IMR-90 (cell line): Measurements from ENCODE around the gene MCTP1. TPM values are rescaled to one million over a fixed set of nuclear protein-coding genes. Genes with fewer than 3 reads are reported as not detected.

Source experiments
- ATAC-seq: fragments of 200-7000 bp; cut with Tn5 transposase; 2 replicates; pipeline ENCODE4 v1.9.1; 2020; ENCODE audit warnings: low read depth, mild to moderate bottlenecking, moderate library complexity
- BruUV-seq: library from RNA; stranded (reverse); fragments of 400-500 nt; replicated peaks from 2 replicates; lab custom pipeline; 2021; lab: Mats Ljungman, UMichigan
- CTCF ChIA-PET: fragments of 300-600 bp; formaldehyde crosslinking; extraction: SDS; loops from one replicate; lab custom pipeline; 2021; ENCODE audit warnings: antibody characterized with exemption; lab: Yijun Ruan, JAX
- POLR2A ChIA-PET: fragments of 300-600 bp; sonication (Branson Sonifier 250); formaldehyde crosslinking; loops from one replicate; lab custom pipeline; 2022; ENCODE audit warnings: antibody characterized with exemption; ENCODE audit not compliant: unreplicated experiment; lab: Charles Lee
- DNase-seq: peaks from one replicate; pipeline ENCODE4 v3.0.0; 2013
- H2AFZ ChIP-seq: replicated peaks from 2 replicates; pipeline ENCODE3; 2013; ENCODE audit warnings: low read length, mild to moderate bottlenecking; ENCODE audit not compliant: poor library complexity
- H2AK5ac ChIP-seq: 2 replicates; pipeline ENCODE4 v1.6.1; 2013; ENCODE audit warnings: low read depth, low read length, inconsistent platforms
- H2AK9ac ChIP-seq: replicated peaks from 2 replicates; pipeline ENCODE3; 2013; ENCODE audit warnings: mild to moderate bottlenecking, low read depth, low read length, moderate library complexity; ENCODE audit not compliant: poor library complexity
- H2BK120ac ChIP-seq: 2 replicates; pipeline ENCODE4 v1.6.1; 2013; ENCODE audit warnings: low read depth, low read length, inconsistent platforms
- H2BK15ac ChIP-seq: 3 replicates; pipeline ENCODE4 v1.6.1; 2013; ENCODE audit warnings: low read depth, low read length, inconsistent platforms
- H2BK20ac ChIP-seq: 2 replicates; pipeline ENCODE4 v1.6.1; 2013; ENCODE audit warnings: low read depth, mild to moderate bottlenecking, inconsistent platforms, low read length, moderate library complexity
- H2BK5ac ChIP-seq: 2 replicates; pipeline ENCODE4 v1.6.1; 2013; ENCODE audit warnings: mild to moderate bottlenecking, low read depth, low read length, inconsistent platforms; ENCODE audit not compliant: poor library complexity, severe bottlenecking
- H3K14ac ChIP-seq: replicated peaks from 2 replicates; pipeline ENCODE4 v1.6.1; 2013; ENCODE audit warnings: low read depth, low read length, inconsistent platforms
- H3K18ac ChIP-seq: 2 replicates; pipeline ENCODE4 v1.6.1; 2013; ENCODE audit warnings: low read depth, low read length, control low read depth
- H3K23ac ChIP-seq: 2 replicates; pipeline ENCODE4 v1.6.1; 2013; ENCODE audit warnings: low read depth, low read length, inconsistent platforms
- H3K27ac ChIP-seq: 2 replicates; pipeline ENCODE4 v1.5.1; 2013; ENCODE audit warnings: mild to moderate bottlenecking, control low read depth, low read length; ENCODE audit not compliant: insufficient read depth
- H3K27me3 ChIP-seq: 2 replicates; pipeline ENCODE4 v1.6.1; 2013; ENCODE audit warnings: low read length; ENCODE audit not compliant: control insufficient read depth, insufficient read depth
- H3K36me3 ChIP-seq: 2 replicates; pipeline ENCODE4 v1.6.1; 2013; ENCODE audit warnings: low read length, mixed read lengths; ENCODE audit not compliant: control insufficient read depth, insufficient read depth
- H3K4ac ChIP-seq: 2 replicates; pipeline ENCODE4 v1.6.1; 2013; ENCODE audit warnings: low read depth, low read length, inconsistent platforms
- H3K4me1 ChIP-seq: 2 replicates; pipeline ENCODE4 v1.6.1; 2013; ENCODE audit warnings: low read length, mixed read lengths; ENCODE audit not compliant: control insufficient read depth, insufficient read depth
- H3K4me2 ChIP-seq: 2 replicates; pipeline ENCODE4 v1.6.1; 2013; ENCODE audit warnings: low read depth, mild to moderate bottlenecking, control low read depth, low read length, moderate library complexity
- H3K4me3 ChIP-seq: 2 replicates; pipeline ENCODE4 v1.5.1; 2013; ENCODE audit warnings: low read depth, mild to moderate bottlenecking, control low read depth, low read length, moderate library complexity; ENCODE audit not compliant: insufficient read depth
- H3K56ac ChIP-seq: 2 replicates; pipeline ENCODE4 v1.6.1; 2013; ENCODE audit warnings: low read length, inconsistent platforms; ENCODE audit not compliant: insufficient read depth; ENCODE audit errors: extremely low read depth
- H3K79me1 ChIP-seq, 2 experiments: 2 replicates each; pipeline ENCODE4 v1.6.1; 2013; ENCODE audit warnings: low read length in 2 of 2, inconsistent platforms in 1 of 2, low read depth in 1 of 2
- H3K9ac ChIP-seq: 2 replicates; pipeline ENCODE4 v1.6.1; 2013; ENCODE audit warnings: low read depth, low read length, control low read depth
- H3K9me1 ChIP-seq: 2 replicates; pipeline ENCODE4 v1.6.1; 2013; ENCODE audit warnings: low read length, inconsistent platforms; ENCODE audit not compliant: insufficient read depth
- H3K9me3 ChIP-seq: 2 replicates; pipeline ENCODE4 v1.6.1; 2013; ENCODE audit warnings: low read length; ENCODE audit not compliant: control insufficient read depth, insufficient read depth
- H4K20me1 ChIP-seq: 2 replicates; pipeline ENCODE4 v1.6.1; 2013; ENCODE audit warnings: low read length, inconsistent platforms; ENCODE audit not compliant: insufficient read depth
- H4K5ac ChIP-seq: 2 replicates; pipeline ENCODE4 v1.6.1; 2013; ENCODE audit warnings: mild to moderate bottlenecking, low read depth, low read length, control low read depth
- H4K8ac ChIP-seq, 2 experiments: 2 replicates each; pipeline ENCODE4 v1.6.1; 2013; ENCODE audit warnings: low read depth in 2 of 2, low read length in 2 of 2, control low read depth in 1 of 2, inconsistent platforms in 1 of 2
- H4K91ac ChIP-seq: 2 replicates; pipeline ENCODE4 v1.6.1; 2013; ENCODE audit warnings: low read depth, low read length, inconsistent platforms; ENCODE audit not compliant: insufficient read depth
- BHLHE40 ChIP-seq: fragments of 150-350 bp; IDR thresholded peaks from 2 replicates; pipeline ENCODE4 v1.6.1; 2016; ENCODE audit warnings: mild to moderate bottlenecking, low read depth, low read length
- CEBPB ChIP-seq: IDR thresholded peaks from 2 replicates; pipeline ENCODE4 v1.6.1; 2012; ENCODE audit warnings: low read depth, low read length, improper control_type of control experiment
- CHD1 ChIP-seq: IDR thresholded peaks from 2 replicates; pipeline ENCODE4 v1.6.1; 2012; ENCODE audit warnings: low read depth, low read length, improper control_type of control experiment
- CTCF ChIP-seq: conservative IDR thresholded peaks from 2 replicates; pipeline ENCODE4 v1.5.1; 2012; ENCODE audit warnings: mild to moderate bottlenecking, low read depth, low read length, improper control_type of control experiment
- ELK1 ChIP-seq: fragments of 150-350 bp; IDR thresholded peaks from 2 replicates; pipeline ENCODE4 v1.6.1; 2016; ENCODE audit warnings: low read depth, mild to moderate bottlenecking, low read length, moderate library complexity, borderline replicate concordance
- FOS ChIP-seq: fragments of 150-350 bp; IDR thresholded peaks from 2 replicates; pipeline ENCODE4 v1.6.1; 2016; ENCODE audit warnings: low read depth, low read length
- MAFK ChIP-seq: IDR thresholded peaks from 2 replicates; pipeline ENCODE4 v1.6.1; 2012; ENCODE audit warnings: low read depth, low read length, improper control_type of control experiment
- MAZ ChIP-seq: IDR thresholded peaks from 2 replicates; pipeline ENCODE4 v1.6.1; 2012; ENCODE audit warnings: low read depth, mild to moderate bottlenecking, low read length, improper control_type of control experiment, moderate library complexity, borderline replicate concordance
- MXI1 ChIP-seq: IDR thresholded peaks from 2 replicates; pipeline ENCODE4 v1.6.1; 2012; ENCODE audit warnings: low read depth, mild to moderate bottlenecking, low read length, moderate library complexity, borderline replicate concordance
- NFE2L2 ChIP-seq: fragments of 150-350 bp; IDR thresholded peaks from 2 replicates; pipeline ENCODE4 v1.6.1; 2016; ENCODE audit warnings: low read depth, mild to moderate bottlenecking, low read length
- POLR2A ChIP-seq: IDR thresholded peaks from 2 replicates; pipeline ENCODE4 v1.6.1; 2012; ENCODE audit warnings: mild to moderate bottlenecking, low read depth, low read length
- RAD21 ChIP-seq: IDR thresholded peaks from 2 replicates; pipeline ENCODE4 v1.6.1; 2012; ENCODE audit warnings: low read length, improper control_type of control experiment
- RCOR1 ChIP-seq: IDR thresholded peaks from 2 replicates; pipeline ENCODE4 v1.6.1; 2012; ENCODE audit warnings: mild to moderate bottlenecking, low read length, improper control_type of control experiment; ENCODE audit not compliant: insufficient replicate concordance
- RFX5 ChIP-seq: IDR thresholded peaks from 2 replicates; pipeline ENCODE4 v1.8.0; 2012; ENCODE audit warnings: low read depth, mild to moderate bottlenecking, low read length, moderate library complexity
- SMC3 ChIP-seq: fragments of 150-350 bp; IDR thresholded peaks from 2 replicates; pipeline ENCODE4 v1.6.1; 2016; ENCODE audit warnings: low read depth, mild to moderate bottlenecking, antibody characterized with exemption, low read length, moderate library complexity
- USF2 ChIP-seq: fragments of 150-350 bp; IDR thresholded peaks from 2 replicates; pipeline ENCODE4 v1.6.1; 2017; ENCODE audit warnings: mild to moderate bottlenecking, antibody characterized with exemption, low read length, low read depth
- whole genome bisulfite sequencing, 2 experiments: methylation state at CpG; one replicate each; pipeline versions ENCODE4 v1.1.5 to v1.1.7; 2013; ENCODE audit warnings: missing lambda C conversion rate in 2 of 2; ENCODE audit not compliant: insufficient read length in 1 of 2; ENCODE audit errors: extremely low coverage in 2 of 2; 5-methylcytosine and 5-hydroxymethylcytosine counted together
- dilution Hi-C: fragments of 300-500 bp; cut with HindIII; formaldehyde crosslinking; loops from one replicate; pipeline ENCODE4 v1.14.3; 2018; ENCODE audit warnings: low sequenced_read_pairs; ENCODE audit not compliant: unreplicated experiment
- in situ Hi-C: fragments of 300-500 bp; cut with MboI; formaldehyde crosslinking; loops from 3 replicates; pipeline ENCODE4 v1.14.3; 2019; ENCODE audit warnings: low sequenced_read_pairs, inconsistent platforms, mixed read lengths
- intact Hi-C: fragments of 100-400 bp; cut with micrococcal nuclease; formaldehyde crosslinking; loops from 2 replicates; pipeline ENCODE4 v1.10.0; 2022
- polyA plus RNA-seq, 3 experiments: library from polyadenylated mRNA; depleted of rRNA; stranded (reverse); fragments of >200 nt; gene quantifications; 2 replicates each; pipeline ENCODE4 v1.2.3, GENCODE V29; 2012; ENCODE audit warnings: low replicate concordance in 1 of 3
- total RNA-seq: library from RNA; depleted of rRNA; stranded (reverse); fragments of >200 nt; gene quantifications from 2 replicates; pipeline ENCODE4 v1.2.3, GENCODE V29; 2012

The MCTP1 gene
- total and polyA plus RNA-seq, 2 of the 4 experiments (the other 2 are of a cell fraction) = 0.21 TPM; not detected in 1

- BruUV-seq = no TSS peak
- H4K5ac ChIP-seq = no peak overlapping the region
- H3K27me3 ChIP-seq = 0 out of 2 replicates have a peak, but pooled peaks cover 1% of the 10 kb centered on the region
- no peak overlapping the region for H4K8ac ChIP-seq
- dilution Hi-C loops = no loop called here
- H3K14ac ChIP-seq = no peak overlapping the region
- WGBS, 2 experiments = no CpG with 5 or more reads among the region's 4 CpGs
- no peak for DNase-seq
- no peak overlapping the region for H2BK20ac ChIP-seq
- H2BK5ac ChIP-seq = no peak overlapping the region
- H3K56ac ChIP-seq = no peak overlapping the region
- no peaks in the 10 kb centered on the region for H3K36me3 ChIP-seq
- no peak overlapping the region for H2AFZ ChIP-seq
- no peak overlapping the region for H3K4me2 ChIP-seq
- H3K4me3 ChIP-seq = no peak overlapping the region
- H3K4ac ChIP-seq = no peak overlapping the region
- H3K79me1 ChIP-seq = no peaks in the 10 kb centered on the region
- H3K23ac ChIP-seq = no peak overlapping the region
- H3K4me1 ChIP-seq = no peaks in the 10 kb centered on the region
- no peak overlapping the region for H2BK120ac ChIP-seq
- H4K91ac ChIP-seq = no peak overlapping the region
- TF ChIP-seq MXI1 (no peak), FOS (no peak), RFX5 (no peak), BHLHE40 (no peak), NFE2L2 (no peak), ELK1 (no peak), USF2 (no peak), CHD1 (no peak), CTCF (no peak), RCOR1 (no peak), RAD21 (no peak), SMC3 (no peak), CEBPB (no peak), MAZ (no peak), MAFK (no peak), POLR2A (no peak)
- in situ Hi-C loops = no loop called here
- H3K18ac ChIP-seq = no peak overlapping the region
- no peak overlapping the region for H2AK5ac ChIP-seq
- H4K20me1 ChIP-seq = no peaks in the 10 kb centered on the region
- CTCF ChIA-PET = interaction anchor here (1.0 kb wide), 1 partner anchor 9 kb away, joined by 3 read pairs; no protein-coding TSS in a partner anchor
- POLR2A ChIA-PET = no interaction called here
- H2AK9ac ChIP-seq = no peak overlapping the region
- no peaks in the 10 kb centered on the region for H3K9me3 ChIP-seq
- no peak for ATAC-seq
- intact Hi-C loops = no loop called here
- no peak overlapping the region for H2BK15ac ChIP-seq
- H3K9ac ChIP-seq = no peak overlapping the region
- H3K9me1 ChIP-seq = no peaks in the 10 kb centered on the region
- no peak overlapping the region for H3K27ac ChIP-seq
These were observed 537.5 kb downstream of the MCTP1 start for GRCh38 chr5:94747371-94747770.
